Measurements from ENCODE around the gene GNRH2.
A peak's percentile ranks its signal among the peaks of the same experiment; 100 is the strongest.
"Not testable (repeated sequence)": the region's sequence is repeated elsewhere in the genome, so short reads cannot be mapped to it uniquely, and the experiment has no call there.

Gene GNRH2

DNA sequence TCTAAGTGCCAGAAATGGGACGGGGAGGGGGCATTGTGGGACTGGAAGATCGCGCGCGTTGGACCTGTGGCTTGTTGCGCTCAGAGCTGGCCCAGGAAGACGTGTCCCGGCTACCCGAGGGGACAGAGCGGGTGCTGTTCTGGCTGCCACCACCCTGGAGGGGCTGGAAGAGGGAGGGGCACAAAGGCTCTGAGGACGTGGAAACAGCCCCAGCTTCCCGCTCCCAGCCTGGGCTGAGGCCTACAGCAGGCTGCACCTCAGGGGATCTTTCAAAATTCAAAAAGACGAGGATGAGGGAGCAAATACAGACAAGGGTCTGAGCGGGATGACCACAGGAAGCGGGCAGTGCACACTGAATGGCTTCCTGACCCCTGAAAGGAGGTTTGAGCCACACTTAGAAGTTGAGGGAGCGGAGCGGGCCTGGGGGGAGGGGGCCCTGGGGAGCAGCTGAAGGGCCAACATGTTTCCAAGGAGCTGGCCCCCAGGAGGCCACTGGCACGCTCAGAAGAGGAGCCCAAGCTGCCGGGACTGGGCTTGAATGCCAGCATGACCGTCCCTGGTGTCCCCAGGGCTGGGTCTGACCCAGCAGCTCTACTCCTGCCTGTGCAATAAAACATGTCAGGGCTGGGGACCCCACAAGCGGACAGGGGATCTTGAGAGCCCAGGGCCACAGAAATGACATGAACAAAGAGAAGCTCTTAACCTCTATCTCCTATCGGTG lies 29.3 kb downstream of the GNRH2 start:
- Histone ChIP-seq H3K27me3 (peaks cover 98% of the 10 kb centered on the region), H3K4me3 (ENCODE audit: low read depth in 1 of 2, low read length in 1 of 2) (peak overlapping the region; percentile 55 to 69), H3K27ac (no peak overlapping the region), H3K4me1 (ENCODE audit: control insufficient read depth in 1 of 2, insufficient read depth in 1 of 2, low read depth in 1 of 2, low read length in 1 of 2) (peaks cover 40 to 56% of the 10 kb centered on the region in 2 experiments), H3K36me3 (no peaks in the 10 kb centered on the region), H3K9me3 (no peaks in the 10 kb centered on the region)
- TF ChIP-seq, protein P1, sequence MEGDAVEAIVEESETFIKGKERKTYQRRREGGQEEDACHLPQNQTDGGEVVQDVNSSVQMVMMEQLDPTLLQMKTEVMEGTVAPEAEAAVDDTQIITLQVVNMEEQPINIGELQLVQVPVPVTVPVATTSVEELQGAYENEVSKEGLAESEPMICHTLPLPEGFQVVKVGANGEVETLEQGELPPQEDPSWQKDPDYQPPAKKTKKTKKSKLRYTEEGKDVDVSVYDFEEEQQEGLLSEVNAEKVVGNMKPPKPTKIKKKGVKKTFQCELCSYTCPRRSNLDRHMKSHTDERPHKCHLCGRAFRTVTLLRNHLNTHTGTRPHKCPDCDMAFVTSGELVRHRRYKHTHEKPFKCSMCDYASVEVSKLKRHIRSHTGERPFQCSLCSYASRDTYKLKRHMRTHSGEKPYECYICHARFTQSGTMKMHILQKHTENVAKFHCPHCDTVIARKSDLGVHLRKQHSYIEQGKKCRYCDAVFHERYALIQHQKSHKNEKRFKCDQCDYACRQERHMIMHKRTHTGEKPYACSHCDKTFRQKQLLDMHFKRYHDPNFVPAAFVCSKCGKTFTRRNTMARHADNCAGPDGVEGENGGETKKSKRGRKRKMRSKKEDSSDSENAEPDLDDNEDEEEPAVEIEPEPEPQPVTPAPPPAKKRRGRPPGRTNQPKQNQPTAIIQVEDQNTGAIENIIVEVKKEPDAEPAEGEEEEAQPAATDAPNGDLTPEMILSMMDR (IDR thresholded peaks at IDR 0.05) = no peak

DNA sequence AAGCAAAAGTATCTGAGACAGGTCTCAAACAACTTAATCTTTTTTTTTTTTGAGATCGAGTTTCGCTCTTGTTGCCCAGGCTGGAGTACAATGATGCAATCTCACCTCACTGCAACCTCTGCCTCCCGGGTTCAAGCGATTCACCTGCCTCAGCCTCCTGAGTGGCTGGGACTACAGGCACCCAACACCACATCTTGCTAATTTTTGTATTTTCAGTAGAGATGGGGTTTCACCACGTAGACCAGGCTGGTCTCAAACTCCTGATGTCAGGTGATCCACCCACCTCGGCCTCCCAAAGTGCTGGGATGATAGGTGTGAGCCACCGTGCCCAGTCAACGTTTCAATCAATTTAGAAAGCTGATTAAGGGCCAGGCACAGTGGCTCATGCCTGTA lies 29.8 kb downstream of the GNRH2 start:
- not testable (repeated sequence) for H3K4me3 ChIP-seq (ENCODE audit: low read depth in 1 of 2, low read length in 1 of 2); H3K36me3 ChIP-seq; H3K9me3 ChIP-seq; H3K27ac ChIP-seq
- Histone ChIP-seq H3K27me3 (peaks cover 98% of the 10 kb centered on the region), H3K4me1 (ENCODE audit: control insufficient read depth in 1 of 2, insufficient read depth in 1 of 2, low read depth in 1 of 2, low read length in 1 of 2) (peaks cover 42 to 61% of the 10 kb centered on the region in 2 experiments)

DNA sequence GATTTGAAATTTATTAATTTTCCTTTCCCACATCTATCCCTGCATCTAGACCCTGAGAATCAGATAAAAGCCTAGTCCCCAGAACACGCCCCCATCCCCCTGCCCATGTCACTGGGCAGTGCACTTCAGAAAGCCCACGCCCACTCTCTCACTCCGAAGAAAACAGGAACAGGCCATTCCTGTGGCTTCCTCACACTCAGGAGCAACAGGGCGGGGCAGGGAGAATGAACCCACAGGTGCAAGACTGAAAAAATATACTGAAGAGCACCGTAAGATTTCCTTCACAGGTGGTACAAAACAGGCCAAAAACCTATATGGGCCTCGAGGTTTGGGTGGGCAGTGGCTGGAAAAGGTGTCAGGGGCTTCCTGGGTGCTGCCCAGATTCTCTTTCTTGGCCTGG lies 31.4 kb downstream of the GNRH2 start:
- Histone ChIP-seq H3K36me3 (no peaks in the 10 kb centered on the region), H3K27ac (no peak overlapping the region), H3K4me1 (ENCODE audit: control insufficient read depth in 1 of 2, insufficient read depth in 1 of 2, low read depth in 1 of 2, low read length in 1 of 2) (peaks cover 42 to 61% of the 10 kb centered on the region in 2 experiments), H3K9me3 (no peaks in the 10 kb centered on the region), H3K4me3 (ENCODE audit: low read depth in 1 of 2, low read length in 1 of 2) (peak overlapping the region in 1 of 2 experiments; percentile 7), H3K27me3 (peaks cover 98% of the 10 kb centered on the region)
- TF ChIP-seq, protein P1 (IDR thresholded peaks at IDR 0.05) = no peak

DNA sequence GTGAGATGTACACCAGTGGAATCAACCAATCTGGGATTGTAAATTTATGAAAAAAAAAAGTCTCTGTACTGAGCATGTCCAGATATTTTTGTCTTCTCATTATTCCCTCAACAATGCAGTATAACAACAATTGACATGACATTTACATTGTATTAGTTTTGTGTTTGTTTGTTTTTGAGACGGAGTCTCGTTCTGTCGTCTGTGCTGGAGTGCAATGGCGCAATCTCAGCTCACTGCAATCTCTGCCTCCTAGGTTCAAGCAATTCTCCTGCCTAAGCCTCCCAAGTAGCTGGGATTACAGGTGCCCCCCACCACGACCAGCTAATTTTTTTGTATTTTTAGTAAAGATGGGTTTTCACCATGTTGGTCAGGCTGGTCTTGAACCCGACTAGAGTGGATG lies 31.9 kb downstream of the GNRH2 start:
- H3K4me3 ChIP-seq (ENCODE audit: low read depth in 1 of 2, low read length in 1 of 2); H3K36me3 ChIP-seq; H3K27ac ChIP-seq; H3K9me3 ChIP-seq: not testable (repeated sequence)
- Histone ChIP-seq H3K27me3 (peaks cover 98% of the 10 kb centered on the region), H3K4me1 (ENCODE audit: control insufficient read depth in 1 of 2, insufficient read depth in 1 of 2, low read depth in 1 of 2, low read length in 1 of 2) (peaks cover 42 to 61% of the 10 kb centered on the region in 2 experiments)

DNA sequence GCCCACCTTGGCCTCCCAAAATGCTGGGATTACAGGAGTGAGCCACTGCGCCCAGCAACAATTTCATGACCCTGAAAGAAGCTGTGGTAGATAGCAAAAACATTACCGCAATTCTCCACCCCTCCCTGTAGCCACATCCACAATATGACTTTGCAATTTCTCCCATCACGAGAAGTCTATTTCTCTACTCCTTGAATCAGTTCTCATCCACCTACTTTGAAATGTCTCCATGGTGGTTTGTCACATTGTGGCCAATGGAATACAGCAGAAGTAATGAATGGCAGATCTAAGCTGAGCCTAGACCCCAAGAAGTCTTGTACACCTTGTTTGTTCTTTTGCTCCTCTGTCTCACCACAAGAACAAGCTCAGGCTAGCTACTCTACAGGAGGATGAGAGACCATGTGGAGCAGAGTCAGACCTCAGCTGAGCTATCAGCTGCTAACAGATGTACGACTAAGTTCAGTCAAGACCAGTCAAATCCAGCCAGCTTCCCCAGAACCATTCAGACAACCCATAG lies 34.3 kb downstream of the GNRH2 start:
- Histone ChIP-seq H3K27ac (peak overlapping the region; percentile 62), H3K36me3 (no peaks in the 10 kb centered on the region), H3K9me3 (no peaks in the 10 kb centered on the region), H3K4me3 (ENCODE audit: low read depth in 1 of 2, low read length in 1 of 2) (peak overlapping the region in 1 of 2 experiments; percentile 28), H3K4me1 (ENCODE audit: control insufficient read depth in 1 of 2, insufficient read depth in 1 of 2, low read depth in 1 of 2, low read length in 1 of 2) (peaks cover 30 to 46% of the 10 kb centered on the region in 2 experiments), H3K27me3 (peaks cover 98% of the 10 kb centered on the region)
- TF ChIP-seq, protein P1 (IDR thresholded peaks at IDR 0.05) = no peak

DNA sequence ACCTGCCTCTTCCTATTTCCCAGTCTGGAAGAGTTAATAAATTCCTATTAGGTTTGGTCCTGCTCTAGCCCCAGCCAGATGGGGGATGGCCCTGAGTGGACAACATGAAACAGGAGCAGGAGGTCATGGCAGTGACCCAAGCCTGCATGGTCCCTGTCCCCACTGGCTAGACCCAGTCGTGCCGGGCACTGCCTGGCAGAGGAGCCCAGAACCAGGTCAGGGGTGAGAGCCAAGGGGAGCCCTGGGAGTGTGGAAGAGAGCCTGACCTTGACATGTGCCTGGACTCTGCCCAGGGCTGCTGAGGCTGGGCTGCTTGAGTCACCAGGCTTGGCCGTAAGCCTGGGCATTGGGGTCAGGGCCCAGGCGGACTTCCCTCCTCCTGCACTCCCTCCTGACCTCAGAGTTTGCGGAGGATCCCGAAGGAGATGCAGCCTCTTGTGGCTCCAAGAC lies 37.5 kb downstream of the GNRH2 start:
- no peak overlapping the region for H3K27ac ChIP-seq
- peaks cover 22 to 49% of the 10 kb centered on the region in 2 experiments for H3K4me1 ChIP-seq (ENCODE audit: control insufficient read depth in 1 of 2, insufficient read depth in 1 of 2, low read depth in 1 of 2, low read length in 1 of 2)
- TF ChIP-seq, protein P1 (IDR thresholded peaks at IDR 0.05) = no peak
- H3K4me3 ChIP-seq (ENCODE audit: low read depth in 1 of 2, low read length in 1 of 2) = no peak overlapping the region
- peaks cover 100% of the 10 kb centered on the region for H3K27me3 ChIP-seq
- no peaks in the 10 kb centered on the region for H3K9me3 ChIP-seq
- H3K36me3 ChIP-seq = no peaks in the 10 kb centered on the region

All from neutrophil (primary cell).